GM12872 (cell line): ENCODE measurements around the gene FAM163B.

Source experiments
- TF ChIP-seq, protein P1 (sequence below): IDR thresholded peaks from 3 replicates; pipeline ENCODE4 v1.5.1; 2011; ENCODE audit warnings: low read depth, mild to moderate bottlenecking, low read length, moderate library complexity; ENCODE audit not compliant: insufficient read depth

Gene FAM163B

GRCh38 chr9:133587466-133587865 lies 21.7 kb downstream of the FAM163B start:
- TF ChIP-seq, protein P1, sequence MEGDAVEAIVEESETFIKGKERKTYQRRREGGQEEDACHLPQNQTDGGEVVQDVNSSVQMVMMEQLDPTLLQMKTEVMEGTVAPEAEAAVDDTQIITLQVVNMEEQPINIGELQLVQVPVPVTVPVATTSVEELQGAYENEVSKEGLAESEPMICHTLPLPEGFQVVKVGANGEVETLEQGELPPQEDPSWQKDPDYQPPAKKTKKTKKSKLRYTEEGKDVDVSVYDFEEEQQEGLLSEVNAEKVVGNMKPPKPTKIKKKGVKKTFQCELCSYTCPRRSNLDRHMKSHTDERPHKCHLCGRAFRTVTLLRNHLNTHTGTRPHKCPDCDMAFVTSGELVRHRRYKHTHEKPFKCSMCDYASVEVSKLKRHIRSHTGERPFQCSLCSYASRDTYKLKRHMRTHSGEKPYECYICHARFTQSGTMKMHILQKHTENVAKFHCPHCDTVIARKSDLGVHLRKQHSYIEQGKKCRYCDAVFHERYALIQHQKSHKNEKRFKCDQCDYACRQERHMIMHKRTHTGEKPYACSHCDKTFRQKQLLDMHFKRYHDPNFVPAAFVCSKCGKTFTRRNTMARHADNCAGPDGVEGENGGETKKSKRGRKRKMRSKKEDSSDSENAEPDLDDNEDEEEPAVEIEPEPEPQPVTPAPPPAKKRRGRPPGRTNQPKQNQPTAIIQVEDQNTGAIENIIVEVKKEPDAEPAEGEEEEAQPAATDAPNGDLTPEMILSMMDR, result no peak

DNA sequence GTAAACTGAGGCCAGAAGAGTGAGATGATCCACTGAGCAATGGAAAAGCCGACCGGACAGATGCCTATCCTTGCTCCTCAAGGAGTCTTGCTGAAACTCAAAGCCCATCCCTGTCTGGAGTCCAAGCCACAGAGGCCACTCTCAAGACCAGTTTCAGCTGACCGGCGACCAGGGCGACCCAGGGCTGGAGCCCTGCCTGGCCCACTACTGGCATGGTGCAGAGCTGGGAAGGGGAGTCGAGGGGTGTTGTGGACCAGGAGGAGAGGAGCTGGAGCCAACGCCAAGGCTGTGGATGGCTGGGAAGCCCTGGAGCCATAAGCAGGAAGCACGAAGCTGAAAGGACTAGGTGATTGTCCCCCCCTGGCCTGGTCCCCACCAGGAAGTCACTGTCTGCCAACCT lies 22.1 kb downstream of the FAM163B start:
- TF ChIP-seq, protein P1, result no peak

GRCh38 chr9:133585481-133586351 lies 23.5 kb downstream of the FAM163B start:
- TF ChIP-seq, protein P1, result no peak

- TF ChIP-seq, protein P1, result no peak
These were observed 24.4 kb downstream of the FAM163B start for GRCh38 chr9:133584559-133585476.

- TF ChIP-seq, protein P1, result no peak
These were observed 25.0 kb downstream of the FAM163B start for GRCh38 chr9:133584167-133584558.

DNA sequence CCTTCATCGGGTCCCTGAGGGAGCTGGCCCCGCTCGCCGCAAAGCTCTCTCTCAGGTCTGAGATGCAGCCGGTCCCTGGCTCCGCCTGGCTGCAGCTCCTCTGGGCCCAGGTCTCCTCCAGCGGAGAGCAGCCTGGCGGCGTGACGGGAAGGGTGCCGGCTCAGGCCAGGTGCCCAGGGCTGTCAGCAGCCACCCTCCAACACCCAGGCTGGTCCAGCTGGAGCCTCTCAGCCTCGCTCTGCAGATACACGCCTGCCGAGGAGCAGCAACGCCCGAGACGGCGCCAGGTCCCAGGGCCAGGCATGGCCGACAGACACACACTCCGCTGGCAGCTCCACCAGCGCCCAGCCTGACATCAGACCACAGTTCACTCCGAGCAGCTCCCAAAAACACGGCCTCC lies 25.6 kb downstream of the FAM163B start:
- TF ChIP-seq, protein P1, result no peak

GRCh38 chr9:133583111-133583510 lies 26.1 kb downstream of the FAM163B start:
- TF ChIP-seq, protein P1, result no peak
